Mesendoderm (in vitro differentiated cells): Measurements from ENCODE around the gene PDCL2.
A peak's percentile ranks its signal among the peaks of the same experiment; 100 is the strongest.

ENCODE experiments used
- DNase-seq: peaks from one replicate; pipeline ENCODE4 v3.0.0; 2013
- H2AK5ac ChIP-seq: 2 replicates; pipeline ENCODE4 v1.6.1; 2013; ENCODE audit warnings: low read length, inconsistent platforms
- H2BK120ac ChIP-seq: 2 replicates; pipeline ENCODE4 v1.6.1; 2013; ENCODE audit warnings: low read depth, mild to moderate bottlenecking, low read length, moderate library complexity, mixed read lengths
- H2BK15ac ChIP-seq: replicated peaks from 2 replicates; pipeline ENCODE4 v1.6.1; 2013; ENCODE audit warnings: low read depth, mild to moderate bottlenecking, moderate library complexity
- H2BK5ac ChIP-seq: 2 replicates; pipeline ENCODE4 v1.6.1; 2013; ENCODE audit warnings: low read length, inconsistent platforms
- H3K18ac ChIP-seq: 2 replicates; pipeline ENCODE4 v1.6.1; 2013; ENCODE audit warnings: mild to moderate bottlenecking, low read length, mixed read lengths
- H3K23ac ChIP-seq: one replicate; pipeline ENCODE4 v1.6.1; 2013; ENCODE audit warnings: low read length
- H3K27ac ChIP-seq: 2 replicates; pipeline ENCODE4 v1.5.1; 2013; ENCODE audit warnings: low read depth, mild to moderate bottlenecking, inconsistent platforms, low read length, moderate library complexity
- H3K27me3 ChIP-seq: 2 replicates; pipeline ENCODE4 v1.6.1; 2013; ENCODE audit warnings: low read length, control low read depth, mild to moderate bottlenecking, inconsistent platforms; ENCODE audit not compliant: insufficient read depth, poor library complexity
- H3K36me3 ChIP-seq: 2 replicates; pipeline ENCODE4 v1.6.1; 2013; ENCODE audit warnings: low read length, inconsistent platforms; ENCODE audit not compliant: control insufficient read depth, insufficient read depth
- H3K4ac ChIP-seq: one replicate; pipeline ENCODE4 v1.6.1; 2013; ENCODE audit warnings: low read depth, mild to moderate bottlenecking, low read length, moderate library complexity
- H3K4me1 ChIP-seq: 2 replicates; pipeline ENCODE4 v1.6.1; 2013; ENCODE audit warnings: low read depth, low read length, inconsistent platforms; ENCODE audit not compliant: control insufficient read depth
- H3K4me2 ChIP-seq: 2 replicates; pipeline ENCODE4 v1.6.1; 2013; ENCODE audit warnings: low read length
- H3K4me3 ChIP-seq: 2 replicates; pipeline ENCODE4 v1.5.1; 2013; ENCODE audit warnings: mild to moderate bottlenecking, low read length
- H3K56ac ChIP-seq: one replicate; pipeline ENCODE4 v1.6.1; 2013; ENCODE audit warnings: low read length
- H3K79me1 ChIP-seq: 2 replicates; pipeline ENCODE4 v1.6.1; 2013; ENCODE audit warnings: low read length, inconsistent platforms
- H3K79me2 ChIP-seq: 2 replicates; pipeline ENCODE4 v1.6.1; 2013; ENCODE audit warnings: mild to moderate bottlenecking, low read length; ENCODE audit not compliant: control insufficient read depth, insufficient read depth
- H3K9ac ChIP-seq: 2 replicates; pipeline ENCODE4 v1.6.1; 2013; ENCODE audit warnings: low read length, inconsistent platforms
- H4K5ac ChIP-seq: one replicate; pipeline ENCODE4 v1.6.1; 2013; ENCODE audit warnings: low read length
- H4K8ac ChIP-seq: one replicate; pipeline ENCODE4 v1.6.1; 2013; ENCODE audit warnings: low read depth, mild to moderate bottlenecking, control low read depth, low read length, moderate library complexity
- WGBS: extraction: QIAGEN DNeasy Blood & Tissue Kit; methylation state at CpG from one replicate; pipeline ENCODE4 v1.1.7; 2013; ENCODE audit warnings: low lambda C conversion rate, missing lambda C conversion rate; ENCODE audit not compliant: insufficient coverage; ENCODE audit errors: extremely low coverage; 5-methylcytosine and 5-hydroxymethylcytosine counted together

Gene PDCL2

DNA sequence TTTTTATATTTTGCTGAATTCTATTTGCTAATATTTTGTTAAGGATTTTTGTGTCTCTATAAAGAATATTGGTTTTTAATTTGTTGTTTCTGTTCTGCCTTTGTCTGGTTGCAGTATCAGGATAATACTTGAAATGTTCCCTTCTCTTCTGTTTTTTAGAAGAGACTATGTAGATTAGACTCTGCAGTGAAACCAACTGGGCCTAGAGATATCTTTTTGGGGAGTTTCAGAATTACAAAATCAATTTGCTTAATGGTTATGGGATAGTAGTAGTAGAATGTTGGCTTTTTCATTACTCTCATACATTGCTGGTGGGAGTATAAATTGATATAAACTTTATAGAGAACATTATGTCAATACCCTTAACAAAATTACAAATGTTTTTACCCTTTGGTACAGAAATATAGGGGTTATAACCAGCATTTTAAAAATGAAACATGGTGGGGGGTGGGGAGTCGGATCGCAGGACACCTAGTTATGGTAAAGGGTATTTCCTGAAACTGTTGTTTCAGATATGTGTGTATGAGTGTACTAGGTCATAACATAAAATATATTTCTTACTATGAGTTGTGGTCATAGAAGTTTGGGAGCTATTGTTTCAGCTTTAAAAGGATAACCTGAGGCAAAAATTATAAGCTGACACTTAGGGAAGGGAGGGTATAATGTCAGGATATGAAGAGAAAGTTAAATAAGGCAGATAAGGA lies 74.4 kb downstream of the PDCL2 start:
- Histone ChIP-seq H3K79me1 (no peaks in the 10 kb centered on the region), H2BK120ac (no peak overlapping the region), H3K4me3 (no peak overlapping the region), H3K79me2 (peaks cover 9% of the 10 kb centered on the region), H3K36me3 (no peaks in the 10 kb centered on the region), H3K4me2 (no peak overlapping the region), H3K27me3 (no peaks in the 10 kb centered on the region), H2AK5ac (no peak overlapping the region), H3K27ac (no peak overlapping the region), H4K5ac (no peak overlapping the region), H3K56ac (no peak overlapping the region), H3K4ac (no peak overlapping the region), H3K9ac (no peak overlapping the region), H2BK15ac (no peak overlapping the region), H3K4me1 (peaks cover 4% of the 10 kb centered on the region), H4K8ac (no peak overlapping the region), H2BK5ac (no peak overlapping the region), H3K18ac (no peak overlapping the region), H3K23ac (no peak overlapping the region)
- no peak for DNase-seq
- WGBS: no CpG with 5 or more reads among the region's 2 CpGs

DNA sequence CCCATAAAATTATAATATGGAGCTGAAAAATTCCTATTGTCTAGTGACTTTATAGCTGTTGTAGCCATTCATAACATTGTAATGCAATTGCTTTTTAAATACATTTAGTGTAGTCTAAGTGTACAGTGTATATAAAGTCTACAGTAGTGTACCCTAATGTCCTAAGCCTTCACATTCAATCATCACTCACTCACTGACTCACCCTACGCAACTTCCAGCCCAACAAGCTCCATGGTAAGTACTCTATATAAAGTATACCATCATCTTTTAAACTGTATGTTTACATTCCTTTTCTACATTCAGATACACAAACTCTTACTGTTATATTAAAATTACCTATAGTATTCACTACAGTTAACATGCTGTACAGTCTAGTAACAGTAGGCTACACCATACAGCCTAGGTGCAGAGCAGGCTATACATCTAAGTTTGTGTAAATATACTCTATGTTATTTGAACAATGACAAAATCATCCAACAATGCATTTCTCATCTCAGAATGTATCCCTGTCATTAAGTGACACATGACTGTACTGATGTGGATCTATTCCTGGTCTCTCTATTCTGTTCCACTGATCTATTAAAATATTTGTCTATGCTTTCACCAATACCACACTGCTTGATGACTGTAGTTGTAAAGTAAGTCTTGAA lies 79.0 kb downstream of the PDCL2 start:
- H4K5ac ChIP-seq: no peak overlapping the region
- no peaks in the 10 kb centered on the region for H3K79me2 ChIP-seq
- H3K4me3 ChIP-seq: no peak overlapping the region
- H3K27ac ChIP-seq: no peak overlapping the region
- no peak overlapping the region for H2BK15ac ChIP-seq
- WGBS: no CpG with 5 or more reads among the region's 1 CpG
- H3K79me1 ChIP-seq: peaks cover 2% of the 10 kb centered on the region
- no peak overlapping the region for H3K23ac ChIP-seq
- no peak overlapping the region for H4K8ac ChIP-seq
- H3K36me3 ChIP-seq: no peaks in the 10 kb centered on the region
- H3K27me3 ChIP-seq: no peaks in the 10 kb centered on the region
- no peak overlapping the region for H3K4me2 ChIP-seq
- no peaks in the 10 kb centered on the region for H3K4me1 ChIP-seq
- no peak overlapping the region for H2BK120ac ChIP-seq
- H3K56ac ChIP-seq: no peak overlapping the region
- H3K4ac ChIP-seq: no peak overlapping the region
- no peak overlapping the region for H2BK5ac ChIP-seq
- H3K18ac ChIP-seq: no peak overlapping the region
- DNase-seq: no peak
- H3K9ac ChIP-seq: no peak overlapping the region
- H2AK5ac ChIP-seq: no peak overlapping the region

DNA sequence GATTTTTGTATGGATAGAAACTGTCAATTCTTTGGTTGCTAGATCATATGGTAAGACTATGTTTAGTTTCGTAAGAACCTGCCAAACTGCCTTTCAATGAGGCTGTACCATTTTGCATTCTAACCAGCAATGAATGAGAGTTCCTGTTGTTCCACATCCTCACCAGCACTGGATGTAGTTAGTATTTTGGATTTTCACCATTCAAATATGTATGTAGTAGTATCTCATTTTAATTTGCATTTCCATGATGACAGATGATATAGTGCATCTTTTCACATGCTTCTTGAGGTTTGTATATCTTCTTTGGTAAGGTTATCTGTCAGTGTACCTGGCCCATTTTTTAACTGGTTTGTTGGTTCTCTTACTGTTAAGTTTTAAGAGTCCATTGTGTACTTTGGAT lies 80.0 kb downstream of the PDCL2 start:
- no peak overlapping the region for H3K18ac ChIP-seq
- no peak overlapping the region for H3K56ac ChIP-seq
- H3K4ac ChIP-seq: no peak overlapping the region
- no peak overlapping the region for H2BK120ac ChIP-seq
- H3K79me2 ChIP-seq: no peaks in the 10 kb centered on the region
- H4K8ac ChIP-seq: no peak overlapping the region
- WGBS: no CpG with 5 or more reads among the region's 1 CpG
- no peak overlapping the region for H3K4me2 ChIP-seq
- no peak overlapping the region for H3K4me3 ChIP-seq
- no peak overlapping the region for H4K5ac ChIP-seq
- no peak overlapping the region for H3K9ac ChIP-seq
- H2BK5ac ChIP-seq: no peak overlapping the region
- H2AK5ac ChIP-seq: no peak overlapping the region
- no peak for DNase-seq
- no peaks in the 10 kb centered on the region for H3K4me1 ChIP-seq
- H3K23ac ChIP-seq: no peak overlapping the region
- no peaks in the 10 kb centered on the region for H3K36me3 ChIP-seq
- no peak overlapping the region for H3K27ac ChIP-seq
- no peak overlapping the region for H2BK15ac ChIP-seq
- H3K27me3 ChIP-seq: no peaks in the 10 kb centered on the region
- peaks cover 2% of the 10 kb centered on the region for H3K79me1 ChIP-seq

- H3K9ac ChIP-seq: no peak overlapping the region
- no peak overlapping the region for H3K27ac ChIP-seq
- H3K36me3 ChIP-seq: no peaks in the 10 kb centered on the region
These were observed 81.4 kb downstream of the PDCL2 start for GRCh38 chr4:55510685-55511084.

GRCh38 chr4:55509266-55509665 lies 82.8 kb downstream of the PDCL2 start:
- Histone ChIP-seq H2BK120ac (no peak overlapping the region), H3K23ac (no peak overlapping the region), H3K4me2 (no peak overlapping the region), H3K4me1 (no peaks in the 10 kb centered on the region), H3K4me3 (no peak overlapping the region), H3K79me2 (no peaks in the 10 kb centered on the region), H3K79me1 (peaks cover 2% of the 10 kb centered on the region), H3K27ac (no peak overlapping the region), H4K5ac (no peak overlapping the region), H3K36me3 (no peaks in the 10 kb centered on the region), H4K8ac (no peak overlapping the region), H2BK15ac (no peak overlapping the region), H3K18ac (no peak overlapping the region), H3K27me3 (no peaks in the 10 kb centered on the region), H3K56ac (no peak overlapping the region), H3K9ac (no peak overlapping the region), H2BK5ac (no peak overlapping the region), H3K4ac (no peak overlapping the region), H2AK5ac (no peak overlapping the region)
- 100% methylated on average over 2 of the region's 3 CpGs for WGBS
- peak; percentile 29 for DNase-seq

More at GRCh38 chr4:55510685-55511084, 81.4 kb downstream of the PDCL2 start:
- no peak overlapping the region for H3K4me2 ChIP-seq
- no peak overlapping the region for H2BK15ac ChIP-seq
- H2BK120ac ChIP-seq: no peak overlapping the region
- DNase-seq: no peak
- H3K4me3 ChIP-seq: no peak overlapping the region
- no peak overlapping the region for H3K18ac ChIP-seq
- H3K23ac ChIP-seq: no peak overlapping the region
- H3K4ac ChIP-seq: no peak overlapping the region
- no peaks in the 10 kb centered on the region for H3K27me3 ChIP-seq
- no peaks in the 10 kb centered on the region for H3K4me1 ChIP-seq
- H2AK5ac ChIP-seq: no peak overlapping the region
- no peaks in the 10 kb centered on the region for H3K79me2 ChIP-seq
- H3K56ac ChIP-seq: no peak overlapping the region
- H2BK5ac ChIP-seq: no peak overlapping the region
- peaks cover 2% of the 10 kb centered on the region for H3K79me1 ChIP-seq
- H4K8ac ChIP-seq: no peak overlapping the region
- H4K5ac ChIP-seq: no peak overlapping the region

DNA sequence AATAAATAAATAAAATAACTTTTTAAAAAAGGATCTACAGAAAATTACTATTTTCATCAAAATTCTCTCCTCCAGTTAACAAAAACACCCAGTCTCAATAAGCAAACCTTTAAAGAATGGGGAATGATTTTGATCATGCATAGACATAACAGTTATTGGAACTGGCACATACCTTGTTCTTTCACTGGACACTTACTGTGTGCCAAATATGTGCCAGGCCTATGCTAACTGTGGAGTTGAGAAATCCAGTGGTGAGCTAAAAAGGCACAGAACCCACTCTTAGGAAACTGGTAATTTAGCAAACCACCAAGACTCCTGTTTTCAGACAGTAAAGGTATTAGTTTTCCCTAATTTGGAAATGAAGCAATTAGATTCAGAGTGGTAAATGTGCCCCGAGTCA lies 84.4 kb downstream of the PDCL2 start:
- H3K23ac ChIP-seq: no peak overlapping the region

More for the DNA sequence above, 84.4 kb downstream of the PDCL2 start:
- Histone ChIP-seq H3K4me3 (no peak overlapping the region), H3K4ac (no peak overlapping the region), H3K18ac (no peak overlapping the region), H3K27me3 (no peaks in the 10 kb centered on the region), H2BK5ac (no peak overlapping the region), H2BK120ac (no peak overlapping the region), H4K5ac (no peak overlapping the region), H3K79me2 (no peaks in the 10 kb centered on the region), H3K4me2 (no peak overlapping the region), H2AK5ac (no peak overlapping the region), H4K8ac (no peak overlapping the region), H3K4me1 (no peaks in the 10 kb centered on the region), H3K79me1 (peaks cover 2% of the 10 kb centered on the region), H2BK15ac (no peak overlapping the region), H3K36me3 (no peaks in the 10 kb centered on the region), H3K27ac (no peak overlapping the region), H3K9ac (no peak overlapping the region), H3K56ac (no peak overlapping the region)
- WGBS: no CpG with 5 or more reads among the region's 1 CpG
- no peak for DNase-seq
